Activated CD4-positive, alpha-beta memory T cell treated with anti-CD3 and anti-CD28 coated beads for 36 hours (primary cell): ENCODE data around the gene ENAH. TPM values are rescaled to one million over a fixed set of nuclear protein-coding genes. Genes with fewer than 3 reads are reported as not detected.

ENCODE experiments used
- CTCF ChIA-PET: fragments of 350-600 bp; sonication (Branson Sonifier 250); formaldehyde crosslinking; loops from one replicate; lab custom pipeline; 2021; ENCODE audit warnings: antibody characterized with exemption, inconsistent platforms; lab: Charles Lee
- POLR2A ChIA-PET: fragments of 350-600 bp; sonication (Branson Sonifier 250); formaldehyde crosslinking; loops from one replicate; lab custom pipeline; 2021; ENCODE audit warnings: antibody characterized with exemption; lab: Charles Lee
- DNase-seq: peaks from one replicate; pipeline ENCODE4 v3.0.0-alpha.2; 2020
- H3K27ac Mint-ChIP-seq: one replicate; pipeline ENCODE4 v1.8.0; 2021; ENCODE audit warnings: mixed read lengths
- H3K27me3 Mint-ChIP-seq: one replicate; pipeline ENCODE4 v1.8.0; 2021; ENCODE audit warnings: mixed read lengths
- H3K36me3 Mint-ChIP-seq: one replicate; pipeline ENCODE4 v1.8.0; 2021; ENCODE audit warnings: mixed read lengths
- H3K4me1 Mint-ChIP-seq: one replicate; pipeline ENCODE4 v1.8.0; 2021; ENCODE audit warnings: low read depth, mixed read lengths
- H3K4me3 Mint-ChIP-seq: one replicate; pipeline ENCODE4 v1.8.0; 2021; ENCODE audit warnings: mild to moderate bottlenecking, mixed read lengths
- H3K9me3 Mint-ChIP-seq: one replicate; pipeline ENCODE4 v1.8.0; 2021; ENCODE audit warnings: mixed read lengths
- intact Hi-C: fragments of 100-400 bp; cut with micrococcal nuclease; formaldehyde crosslinking; loops from one replicate; pipeline ENCODE4 v1.15.1; 2023
- total RNA-seq, 2 experiments: library from RNA; stranded (reverse); gene quantifications; one replicate each; pipeline ENCODE4 v1.2.3, GENCODE V29; 2021

The ENAH gene
- total RNA-seq, 2 experiments from 2014 or later: 0.80 to 0.95 TPM

DNA sequence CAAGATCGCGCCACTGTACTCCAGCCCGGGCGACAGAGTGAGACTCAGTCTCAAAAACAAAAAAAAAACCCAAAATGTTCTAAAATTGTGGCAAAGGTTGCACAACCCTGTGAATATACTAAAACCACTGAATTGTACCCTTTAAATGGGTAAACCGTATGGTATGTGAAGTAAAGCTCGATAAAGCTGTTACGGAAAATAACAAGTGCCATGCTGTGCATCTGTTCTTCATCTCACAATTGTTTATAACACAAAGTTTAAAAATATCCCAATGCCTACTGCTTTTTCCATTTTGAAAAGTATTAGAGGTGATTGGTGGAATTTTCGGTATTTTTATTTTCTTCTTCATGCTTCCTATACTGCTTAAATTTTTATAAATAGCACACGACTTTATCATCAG lies 111.5 kb downstream of the ENAH start:
- intact Hi-C loops: no loop called here
- Mint-ChIP-seq H3K4me1 (no peaks in the 10 kb centered on the region), H3K27me3 (peaks cover 10% of the 10 kb centered on the region), H3K9me3 (no peaks in the 10 kb centered on the region), H3K36me3 (no peaks in the 10 kb centered on the region), H3K27ac (no peak overlapping the region), H3K4me3 (no peak overlapping the region)
- POLR2A ChIA-PET: no interaction called here
- CTCF ChIA-PET: no interaction called here
- DNase-seq: no peak

DNA sequence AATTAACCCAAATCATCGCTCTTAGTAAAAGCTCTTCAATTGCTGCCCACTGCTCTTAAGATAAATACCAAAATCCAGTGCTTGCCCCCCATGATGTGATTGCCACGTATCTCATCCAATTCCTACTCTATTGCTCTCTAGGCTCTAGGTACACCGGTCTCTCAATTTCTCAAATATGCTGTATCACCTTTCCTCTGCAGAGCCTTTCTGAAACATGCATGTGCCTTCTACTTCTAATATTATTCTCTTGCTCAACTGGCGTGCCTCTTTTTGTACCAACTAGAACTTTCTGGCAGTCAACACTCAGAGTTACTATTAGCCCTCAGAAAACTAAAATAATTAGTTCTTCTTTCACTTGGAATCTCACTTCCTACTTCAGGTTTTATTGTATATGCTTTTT lies 113.3 kb downstream of the ENAH start:
- no peak overlapping the region for H3K4me3 Mint-ChIP-seq
- no peak for DNase-seq
- CTCF ChIA-PET: no interaction called here
- no peak overlapping the region for H3K27ac Mint-ChIP-seq
- peaks cover 15% of the 10 kb centered on the region for H3K27me3 Mint-ChIP-seq
- no peaks in the 10 kb centered on the region for H3K4me1 Mint-ChIP-seq
- H3K36me3 Mint-ChIP-seq: no peaks in the 10 kb centered on the region
- no peaks in the 10 kb centered on the region for H3K9me3 Mint-ChIP-seq
- intact Hi-C loops: no loop called here
- POLR2A ChIA-PET: no interaction called here

DNA sequence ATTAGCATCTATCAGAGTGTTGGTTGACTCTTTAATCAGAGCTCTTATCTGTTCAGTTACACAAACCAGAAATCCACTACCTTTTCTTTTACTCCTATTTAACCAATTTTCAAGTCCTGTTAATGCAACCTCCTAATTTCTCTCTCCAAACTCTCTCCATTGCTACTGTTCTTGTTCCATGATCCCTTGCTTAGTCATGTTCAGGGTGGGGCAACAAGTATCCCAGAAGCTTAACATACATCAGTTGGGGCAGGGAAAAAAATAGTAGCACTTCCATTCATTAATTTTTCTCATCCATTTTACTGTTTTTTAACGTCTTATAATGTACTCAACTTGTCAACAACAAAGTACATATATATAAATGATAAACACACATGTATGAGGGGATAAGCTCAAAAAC lies 113.9 kb downstream of the ENAH start:
- H3K9me3 Mint-ChIP-seq: no peaks in the 10 kb centered on the region
- H3K4me3 Mint-ChIP-seq: no peak overlapping the region
- CTCF ChIA-PET: no interaction called here
- no peaks in the 10 kb centered on the region for H3K36me3 Mint-ChIP-seq
- peaks cover 17% of the 10 kb centered on the region for H3K27me3 Mint-ChIP-seq
- DNase-seq: no peak
- intact Hi-C loops: no loop called here
- H3K4me1 Mint-ChIP-seq: no peaks in the 10 kb centered on the region
- POLR2A ChIA-PET: no interaction called here
- H3K27ac Mint-ChIP-seq: no peak overlapping the region

DNA sequence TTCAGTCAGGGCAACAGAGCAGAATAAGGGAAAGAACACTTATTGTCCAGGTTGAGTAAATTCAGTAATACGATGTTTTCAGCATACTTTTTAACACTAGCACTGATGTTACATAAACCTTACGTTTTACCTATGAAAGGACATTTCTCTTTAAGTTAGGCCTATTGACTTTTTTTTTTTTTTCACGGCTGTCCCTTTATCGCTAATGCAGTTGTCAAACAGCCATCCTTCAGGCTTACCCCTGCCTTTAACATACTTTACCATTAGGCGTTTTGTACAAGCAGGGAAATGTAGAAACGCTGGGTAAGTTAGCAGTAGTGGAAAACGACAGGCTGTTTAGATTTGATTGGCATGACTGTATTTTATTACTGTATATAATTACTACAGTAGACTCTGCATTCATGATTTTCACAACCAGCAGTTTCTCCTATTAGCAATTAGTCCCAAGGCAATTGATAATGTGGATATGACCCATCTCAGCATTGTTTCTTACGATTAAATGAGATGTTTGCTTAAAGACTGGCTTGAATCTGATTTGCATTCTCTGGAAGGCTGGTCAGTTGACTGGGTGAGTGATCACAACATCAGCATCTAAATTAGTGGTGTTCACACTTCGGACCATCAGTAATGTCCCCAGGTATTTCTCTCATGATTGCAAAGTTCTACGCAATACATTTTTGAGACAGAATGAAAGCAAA lies 115.2 kb downstream of the ENAH start:
- Mint-ChIP-seq H3K9me3 (no peaks in the 10 kb centered on the region), H3K36me3 (no peaks in the 10 kb centered on the region), H3K27me3 (peaks cover 22% of the 10 kb centered on the region), H3K4me1 (no peaks in the 10 kb centered on the region), H3K4me3 (no peak overlapping the region), H3K27ac (no peak overlapping the region)
- ChIA-PET CTCF (no interaction called here), POLR2A (no interaction called here)
- intact Hi-C loops: no loop called here
- DNase-seq: no peak

DNA sequence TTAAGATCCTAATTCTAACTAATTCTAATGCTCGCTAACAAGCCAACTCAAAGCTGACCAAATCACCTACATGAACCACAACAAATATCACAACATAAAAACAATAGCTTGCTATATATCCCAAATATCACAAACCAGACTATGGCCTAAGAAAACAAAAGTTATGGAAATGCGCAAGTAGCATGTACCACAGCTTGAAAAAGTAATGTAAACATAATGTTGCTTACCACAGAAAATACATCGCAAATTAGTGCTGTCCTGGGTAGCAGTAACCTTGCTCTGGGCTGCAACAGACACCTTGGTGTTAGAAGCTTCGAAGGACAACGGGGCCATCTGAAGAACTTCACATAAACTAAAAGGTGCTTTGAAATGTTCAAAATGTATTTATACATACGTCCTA lies 117.6 kb downstream of the ENAH start:
- Mint-ChIP-seq H3K4me1 (no peaks in the 10 kb centered on the region), H3K9me3 (no peaks in the 10 kb centered on the region), H3K27ac (no peak overlapping the region), H3K4me3 (no peak overlapping the region), H3K27me3 (peaks cover 24% of the 10 kb centered on the region), H3K36me3 (no peaks in the 10 kb centered on the region)
- intact Hi-C loops: no loop called here
- DNase-seq: no peak
- CTCF ChIA-PET: interaction anchor here (1.0 kb wide), 1 partner anchor 9 kb away, joined by 3 read pairs; no protein-coding TSS in a partner anchor
- POLR2A ChIA-PET: no interaction called here

DNA sequence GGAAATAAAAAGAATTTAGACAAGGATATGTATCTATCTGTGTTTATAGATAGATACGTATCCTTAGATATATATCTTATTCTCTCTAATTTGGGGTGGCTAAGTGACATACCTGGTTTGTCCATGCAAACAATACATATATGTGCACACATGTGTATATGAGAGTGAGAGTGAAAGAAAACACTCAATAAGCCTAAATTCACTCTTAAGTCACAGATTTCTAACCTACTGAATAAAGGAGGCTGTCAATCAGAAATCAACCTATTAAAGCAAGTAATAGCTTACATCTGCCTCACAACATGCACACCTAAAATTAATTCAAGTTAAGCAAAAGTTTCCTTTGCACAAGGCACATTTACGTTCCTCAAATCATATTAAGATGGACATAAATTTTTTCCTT lies 118.2 kb downstream of the ENAH start:
- Mint-ChIP-seq H3K27me3 (peaks cover 24% of the 10 kb centered on the region), H3K36me3 (no peaks in the 10 kb centered on the region), H3K9me3 (no peaks in the 10 kb centered on the region), H3K4me3 (no peak overlapping the region), H3K4me1 (no peaks in the 10 kb centered on the region), H3K27ac (no peak overlapping the region)
- DNase-seq: no peak
- intact Hi-C loops: no loop called here
- ChIA-PET POLR2A (no interaction called here), CTCF (no interaction called here)

DNA sequence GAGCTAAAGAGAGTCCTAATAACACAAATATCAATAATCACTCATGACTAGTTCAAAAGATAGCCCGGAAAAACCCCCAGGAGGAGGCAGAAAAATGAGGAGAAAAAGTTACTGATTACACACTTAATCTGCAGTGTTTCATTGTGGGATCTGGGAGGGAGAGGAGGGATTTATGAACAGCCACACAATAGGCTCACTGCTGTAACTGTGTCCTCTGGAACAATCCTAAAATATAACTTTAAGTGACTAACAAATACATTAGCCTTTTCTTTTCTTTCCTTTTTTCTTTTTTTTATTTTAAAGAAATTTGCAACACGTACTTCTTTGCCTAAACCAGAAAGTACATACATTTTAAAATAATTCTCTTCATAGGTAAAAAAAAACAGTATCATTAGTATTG lies 118.8 kb downstream of the ENAH start:
- CTCF ChIA-PET: no interaction called here

DNA sequence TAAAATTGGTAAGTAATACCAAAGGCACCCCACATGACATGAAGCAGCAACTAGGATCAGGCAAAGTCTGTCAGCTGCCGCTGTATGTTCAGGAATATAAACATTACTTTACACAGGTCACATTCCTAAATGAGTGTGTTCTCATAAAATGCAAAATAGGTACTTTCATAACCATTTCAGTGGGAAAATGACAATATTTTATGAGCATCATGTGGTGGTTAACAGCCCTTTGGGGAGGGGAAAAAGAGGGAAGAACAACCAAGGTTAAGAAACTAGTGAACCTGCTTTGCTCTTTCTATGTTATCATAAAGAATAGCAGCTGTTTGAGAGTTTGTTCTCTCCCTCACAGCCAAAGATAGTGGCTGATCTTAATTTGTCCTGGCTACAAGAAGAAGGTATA lies 119.7 kb downstream of the ENAH start:
- ChIA-PET POLR2A (no interaction called here), CTCF (no interaction called here)
- Mint-ChIP-seq H3K4me1 (no peaks in the 10 kb centered on the region), H3K4me3 (no peak overlapping the region), H3K27ac (no peak overlapping the region), H3K27me3 (peaks cover 17% of the 10 kb centered on the region), H3K36me3 (no peaks in the 10 kb centered on the region), H3K9me3 (no peaks in the 10 kb centered on the region)
- DNase-seq: no peak
- intact Hi-C loops: no loop called here

More for the DNA sequence above, 118.8 kb downstream of the ENAH start:
- Mint-ChIP-seq H3K9me3 (no peaks in the 10 kb centered on the region), H3K27ac (no peak overlapping the region), H3K36me3 (no peaks in the 10 kb centered on the region), H3K4me1 (no peaks in the 10 kb centered on the region), H3K4me3 (no peak overlapping the region), H3K27me3 (peaks cover 20% of the 10 kb centered on the region)
- intact Hi-C loops: no loop called here
- POLR2A ChIA-PET: no interaction called here
- DNase-seq: no peak

DNA sequence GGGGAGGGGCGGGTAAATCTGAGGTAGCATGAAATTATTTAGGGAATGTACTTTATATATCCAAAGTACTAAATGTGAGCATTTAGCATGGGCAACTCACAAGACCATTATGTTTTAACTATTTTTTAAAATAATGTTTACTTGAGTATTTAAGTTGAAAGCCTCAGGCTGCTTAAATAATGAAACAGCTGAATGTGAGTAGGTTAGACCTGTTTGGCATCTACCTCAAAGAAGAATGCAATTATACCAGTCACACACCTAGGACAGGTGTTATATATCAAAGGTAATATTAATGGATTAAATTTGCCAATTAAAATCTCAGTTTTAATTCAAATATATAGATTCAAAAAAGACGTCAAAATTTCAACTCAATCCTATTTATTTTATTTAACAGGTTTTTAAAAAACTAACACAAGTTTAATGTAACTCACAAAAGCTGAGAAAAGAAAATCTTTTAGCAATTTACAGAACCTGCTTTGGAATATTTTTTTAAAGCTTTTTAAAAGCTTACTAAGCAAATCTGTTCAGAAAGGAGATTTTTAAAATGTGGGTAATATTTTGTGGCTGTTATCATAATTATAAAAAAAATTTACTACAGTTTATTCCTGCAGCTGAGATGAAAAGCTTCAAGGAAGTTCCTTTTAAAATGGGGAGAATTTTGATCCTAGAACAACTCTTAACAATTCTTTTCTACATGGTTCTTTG lies 120.5 kb downstream of the ENAH start:
- peaks cover 14% of the 10 kb centered on the region for H3K27me3 Mint-ChIP-seq
- intact Hi-C loops: no loop called here
- H3K4me3 Mint-ChIP-seq: no peak overlapping the region
- H3K9me3 Mint-ChIP-seq: no peaks in the 10 kb centered on the region
- H3K27ac Mint-ChIP-seq: no peak overlapping the region
- POLR2A ChIA-PET: no interaction called here
- no peak for DNase-seq
- no peaks in the 10 kb centered on the region for H3K4me1 Mint-ChIP-seq
- H3K36me3 Mint-ChIP-seq: no peaks in the 10 kb centered on the region
- CTCF ChIA-PET: interaction anchor here (0.6 kb wide), 1 partner anchor 846 kb away, joined by 3 read pairs; no protein-coding TSS in a partner anchor

DNA sequence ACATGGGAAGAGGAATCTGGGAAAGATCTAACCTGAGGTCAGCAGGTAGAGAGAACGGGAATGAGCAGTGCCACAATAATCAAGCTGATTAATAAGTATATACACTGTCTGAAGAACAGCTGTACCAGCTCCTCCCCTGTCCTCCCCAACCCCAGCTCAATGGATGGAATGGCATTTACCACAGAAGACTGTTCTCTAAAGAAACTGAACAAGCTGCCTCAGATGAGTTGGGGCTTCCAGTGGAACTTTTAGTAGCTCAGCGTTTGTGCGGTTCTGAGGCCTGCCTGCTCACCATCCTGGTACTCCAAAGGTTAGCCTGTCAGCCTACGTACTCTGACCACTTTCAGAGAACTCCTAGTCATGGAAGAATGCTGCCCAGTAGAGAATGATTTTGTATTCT lies 123.2 kb downstream of the ENAH start:
- CTCF ChIA-PET: no interaction called here
- no peak overlapping the region for H3K4me3 Mint-ChIP-seq
- DNase-seq: no peak
- no peaks in the 10 kb centered on the region for H3K36me3 Mint-ChIP-seq
- intact Hi-C loops: no loop called here
- H3K27me3 Mint-ChIP-seq: peaks cover 12% of the 10 kb centered on the region
- H3K27ac Mint-ChIP-seq: no peak overlapping the region
- no peaks in the 10 kb centered on the region for H3K4me1 Mint-ChIP-seq
- no peaks in the 10 kb centered on the region for H3K9me3 Mint-ChIP-seq
- POLR2A ChIA-PET: no interaction called here

DNA sequence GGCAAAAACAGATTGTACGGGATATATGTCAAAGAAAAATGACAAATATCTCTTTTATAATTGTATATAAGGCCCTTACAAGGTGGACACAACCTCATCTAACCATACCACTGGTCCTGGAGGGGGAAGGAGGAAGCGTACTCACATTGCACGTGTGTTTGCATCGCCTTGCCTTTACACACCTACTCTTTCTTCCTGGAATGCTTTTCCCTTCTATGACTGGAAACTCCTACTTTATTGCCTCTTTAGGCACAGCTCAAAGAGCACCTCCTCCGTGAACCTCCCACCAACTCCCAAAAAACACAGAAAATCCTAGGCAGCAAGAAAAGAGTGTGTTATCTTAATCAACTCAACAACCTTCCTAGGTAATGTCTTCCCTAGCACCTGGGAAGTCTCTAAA lies 125.3 kb downstream of the ENAH start:
- no peaks in the 10 kb centered on the region for H3K4me1 Mint-ChIP-seq
- intact Hi-C loops: no loop called here
- H3K27ac Mint-ChIP-seq: no peak overlapping the region
- H3K9me3 Mint-ChIP-seq: no peaks in the 10 kb centered on the region
- H3K27me3 Mint-ChIP-seq: peaks cover 6% of the 10 kb centered on the region
- no peak overlapping the region for H3K4me3 Mint-ChIP-seq
- CTCF ChIA-PET: no interaction called here
- no peaks in the 10 kb centered on the region for H3K36me3 Mint-ChIP-seq
- POLR2A ChIA-PET: no interaction called here
- no peak for DNase-seq

DNA sequence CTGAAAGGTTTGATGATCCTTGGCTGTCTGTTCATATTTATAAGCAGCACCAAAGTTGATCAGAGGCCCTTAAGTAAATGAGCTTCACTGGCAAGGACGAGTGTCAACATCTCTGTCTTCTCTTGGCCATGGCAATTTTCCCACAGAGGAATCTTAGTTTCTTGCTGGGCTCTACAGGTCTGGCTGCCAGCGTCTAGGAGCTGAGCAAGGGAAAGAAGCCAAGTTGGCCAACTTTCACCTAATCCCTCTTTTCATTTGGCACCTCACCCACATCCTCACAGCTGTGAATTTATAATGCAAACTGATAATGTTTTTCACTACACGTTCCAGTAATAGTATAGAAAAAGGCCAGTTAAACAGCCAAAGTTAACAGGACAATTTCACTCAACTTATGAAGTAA lies 126.0 kb downstream of the ENAH start:
- peaks cover 6% of the 10 kb centered on the region for H3K27me3 Mint-ChIP-seq
- intact Hi-C loops: no loop called here
- DNase-seq: no peak
- no peak overlapping the region for H3K27ac Mint-ChIP-seq
- no peaks in the 10 kb centered on the region for H3K9me3 Mint-ChIP-seq
- H3K4me3 Mint-ChIP-seq: no peak overlapping the region
- no peaks in the 10 kb centered on the region for H3K4me1 Mint-ChIP-seq
- CTCF ChIA-PET: no interaction called here
- H3K36me3 Mint-ChIP-seq: no peaks in the 10 kb centered on the region
- POLR2A ChIA-PET: no interaction called here

DNA sequence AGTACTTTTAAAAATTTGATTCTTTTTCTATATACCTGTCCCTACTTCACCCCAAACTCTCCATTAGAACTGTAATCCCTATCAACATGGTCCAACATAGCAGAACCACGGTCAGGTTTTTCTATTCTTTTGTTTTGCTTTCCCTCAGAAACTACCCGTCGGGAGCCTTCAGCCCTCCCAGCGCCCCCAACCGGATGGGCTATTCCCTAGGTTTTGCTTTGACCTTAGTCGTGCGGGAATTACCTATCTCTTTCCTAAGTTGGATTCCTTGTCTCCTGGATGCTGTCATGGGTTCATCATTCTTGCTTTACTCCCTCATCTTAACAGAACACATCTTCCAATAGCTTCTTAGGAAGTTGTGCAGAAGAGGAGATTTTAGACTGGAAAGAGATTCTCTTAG lies 127.5 kb downstream of the ENAH start:
- CTCF ChIA-PET: no interaction called here
- no peaks in the 10 kb centered on the region for H3K9me3 Mint-ChIP-seq
- no peak overlapping the region for H3K27ac Mint-ChIP-seq
- H3K4me3 Mint-ChIP-seq: no peak overlapping the region
- H3K36me3 Mint-ChIP-seq: no peaks in the 10 kb centered on the region
- intact Hi-C loops: no loop called here
- POLR2A ChIA-PET: no interaction called here
- DNase-seq: no peak
- peaks cover 4% of the 10 kb centered on the region for H3K27me3 Mint-ChIP-seq
- no peaks in the 10 kb centered on the region for H3K4me1 Mint-ChIP-seq
